Measurements from ENCODE around the gene SNX3. TPM values are rescaled to one million over a fixed set of nuclear protein-coding genes. Genes with fewer than 3 reads are reported as not detected.

SNX3 gene
- total RNA-seq, 4 donors from 2014 or later, result 81.2 to 136 (median 121) TPM

GRCh38 chr6:108207013-108207412, 53.8 kb downstream of the SNX3 start:
- in situ Hi-C loops (cut with MboI; ENCODE audit: low pct_ligation_motif_present in 1 of 4, low pct_unique_long_range_greater_than_20kb in 1 of 4, low sequenced_read_pairs in 3 of 4) (no loop called here), intact Hi-C loops (cut with DNase I; ENCODE audit: low total_unique reads) (no loop called here)
- peaks cover 0 to 19% (median 0%) of the 10 kb centered on the region in 4 donors for H3K36me3 ChIP-seq
- H3K4me1 ChIP-seq, result no peaks in the 10 kb centered on the region
- H3K27ac ChIP-seq, result no peak overlapping the region
- TF ChIP-seq POLR2AphosphoS5 (IDR thresholded peaks at IDR 0.05) (no peak), POLR2A (IDR thresholded peaks at IDR 0.05) (no peak), EP300 (IDR thresholded peaks at IDR 0.05; ENCODE audit: low read depth) (no peak), CTCF (IDR thresholded peaks at IDR 0.05) (no peak)
- H3K27me3 ChIP-seq, result no peaks in the 10 kb centered on the region
- no peak for DNase-seq
- no peak overlapping the region for H3K4me3 ChIP-seq
- 84 to 90% methylated on average over 3 to 4 of the region's 4 CpGs for WGBS, 2 donors (ENCODE audit: low coverage in 1 of 2)
- no peaks in the 10 kb centered on the region for H3K9me3 ChIP-seq

- in situ Hi-C loops (cut with MboI; ENCODE audit: low pct_ligation_motif_present in 1 of 4, low pct_unique_long_range_greater_than_20kb in 1 of 4, low sequenced_read_pairs in 3 of 4), result no loop called here
- DNase-seq, result no peak
- H3K4me1 ChIP-seq, result no peaks in the 10 kb centered on the region
- H3K36me3 ChIP-seq, result no peaks in the 10 kb centered on the region
- no peak overlapping the region for H3K4me3 ChIP-seq
- intact Hi-C loops (cut with DNase I; ENCODE audit: low total_unique reads), result no loop called here
- no peaks in the 10 kb centered on the region for H3K9me3 ChIP-seq
- TF ChIP-seq POLR2AphosphoS5 (IDR thresholded peaks at IDR 0.05) (no peak), CTCF (IDR thresholded peaks at IDR 0.05) (no peak), EP300 (IDR thresholded peaks at IDR 0.05; ENCODE audit: low read depth) (no peak), POLR2A (IDR thresholded peaks at IDR 0.05) (no peak)
- no peak overlapping the region for H3K27ac ChIP-seq
- WGBS, 2 donors (ENCODE audit: low coverage in 1 of 2), result 43 to 69% methylated on average over 2 to 14 of the region's 14 CpGs
- H3K27me3 ChIP-seq, result no peaks in the 10 kb centered on the region
Measured at GRCh38 chr6:108203189-108204112, 57.4 kb downstream of the SNX3 start.

GRCh38 chr6:108200631-108201030, 60.2 kb downstream of the SNX3 start:
- in situ Hi-C loops (cut with MboI; ENCODE audit: low pct_ligation_motif_present in 1 of 4, low pct_unique_long_range_greater_than_20kb in 1 of 4, low sequenced_read_pairs in 3 of 4), result no loop called here
- intact Hi-C loops (cut with DNase I; ENCODE audit: low total_unique reads), result no loop called here
- Histone ChIP-seq H3K27me3 (no peaks in the 10 kb centered on the region), H3K27ac (no peak overlapping the region), H3K4me3 (no peak overlapping the region), H3K9me3 (no peaks in the 10 kb centered on the region), H3K4me1 (no peaks in the 10 kb centered on the region), H3K36me3 (no peaks in the 10 kb centered on the region)
- no peak for TF ChIP-seq POLR2AphosphoS5 (IDR thresholded peaks at IDR 0.05)
- 64 to 76% methylated on average over 2 to 7 of the region's 7 CpGs for WGBS, 2 donors (ENCODE audit: low coverage in 1 of 2)
- DNase-seq, result no peak

- Histone ChIP-seq H3K4me1 (no peaks in the 10 kb centered on the region), H3K27me3 (no peaks in the 10 kb centered on the region), H3K36me3 (no peaks in the 10 kb centered on the region), H3K9me3 (no peaks in the 10 kb centered on the region), H3K27ac (no peak overlapping the region), H3K4me3 (no peak overlapping the region)
- intact Hi-C loops (cut with DNase I; ENCODE audit: low total_unique reads), result no loop called here
- WGBS, 2 donors (ENCODE audit: low coverage in 1 of 2), result 93% methylated on average over 4 to 8 of the region's 8 CpGs
- in situ Hi-C loops (cut with MboI; ENCODE audit: low pct_ligation_motif_present in 1 of 4, low pct_unique_long_range_greater_than_20kb in 1 of 4, low sequenced_read_pairs in 3 of 4), result no loop called here
- TF ChIP-seq POLR2AphosphoS5 (IDR thresholded peaks at IDR 0.05) (no peak), POLR2A (IDR thresholded peaks at IDR 0.05) (no peak), CTCF (IDR thresholded peaks at IDR 0.05) (no peak), EP300 (IDR thresholded peaks at IDR 0.05; ENCODE audit: low read depth) (no peak)
- DNase-seq, result no peak
Measured at GRCh38 chr6:108200186-108200585, 60.7 kb downstream of the SNX3 start.

All from transverse colon (tissue), 4 donors.